Right lobe of liver (tissue), 4 donors: ENCODE results near the gene TGFBI.

Source experiments
- CTCF ChIP-seq, 4 donors: fragments of 200-600 bp in 3 of 4; fragments of 450-650 bp in 1 of 4; IDR thresholded peaks; one replicate each; pipeline versions ENCODE4 v1.5.1 to v1.8.0; 2016 to 2022; ENCODE audit warnings: antibody characterized with exemption in 4 of 4, mild to moderate bottlenecking in 2 of 4
- POLR2A ChIP-seq: fragments of 450-650 bp; IDR thresholded peaks from one replicate; pipeline ENCODE4 v1.6.1; 2017; ENCODE audit warnings: antibody characterized with exemption, mild to moderate bottlenecking
- donor health status: DM: no; HTN: no; CAD: no.
- donor health status: DM: no; HTN: no; CAD: no.
- donor health status: DM: no; HTN: yes; CAD: no.

- TF ChIP-seq POLR2A, result no peak
- TF ChIP-seq CTCF (IDR thresholded peaks at IDR 0.05), result no peak
Measured at GRCh38 chr5:136037001-136037705, 8.4 kb downstream of the TGFBI start.
